Loucy (cell line): ENCODE data around the gene HEATR1.
A peak's percentile ranks its signal among the peaks of the same experiment; 100 is the strongest.

ENCODE experiments used
- H2AFZ ChIP-seq: fragments of 200-600 bp; sonication (generic); 2 replicates; pipeline ENCODE4 v1.6.0; 2016; ENCODE audit warnings: antibody characterized with exemption, mild to moderate bottlenecking, low read length, moderate library complexity
- H3F3A ChIP-seq: fragments of 200-600 bp; 2 replicates; pipeline ENCODE4 v1.6.0; 2016; ENCODE audit warnings: antibody characterized with exemption, low read depth, mild to moderate bottlenecking
- H3K27me3 ChIP-seq: fragments of 200-600 bp; sonication (generic); 2 replicates; pipeline ENCODE4 v1.6.1; 2014; ENCODE audit warnings: low read length, mild to moderate bottlenecking; ENCODE audit not compliant: insufficient read depth, poor library complexity, severe bottlenecking
- H3K36me3 ChIP-seq: fragments of 200-600 bp; sonication (generic); 2 replicates; pipeline ENCODE4 v1.6.1; 2016; ENCODE audit warnings: low read length; ENCODE audit not compliant: insufficient read depth
- H3K4me1 ChIP-seq: fragments of 200-600 bp; sonication (generic); 2 replicates; pipeline ENCODE4 v1.5.1; 2014; ENCODE audit warnings: low read length, mild to moderate bottlenecking; ENCODE audit not compliant: insufficient read depth, poor library complexity, severe bottlenecking
- H3K4me2 ChIP-seq: fragments of 200-600 bp; sonication (generic); 2 replicates; pipeline ENCODE4 v1.6.0; 2014; ENCODE audit warnings: antibody characterized with exemption, low read length, low read depth, mild to moderate bottlenecking; ENCODE audit not compliant: poor library complexity, severe bottlenecking
- H3K4me3 ChIP-seq: fragments of 200-600 bp; sonication (generic); 2 replicates; pipeline ENCODE4 v1.5.1; 2014; ENCODE audit warnings: low read length, mild to moderate bottlenecking, mixed read lengths; ENCODE audit not compliant: poor library complexity, severe bottlenecking
- H3K79me2 ChIP-seq: fragments of 200-600 bp; sonication (generic); 2 replicates; pipeline ENCODE4 v1.6.1; 2014; ENCODE audit warnings: low read length; ENCODE audit not compliant: insufficient read depth
- H3K9ac ChIP-seq: fragments of 200-600 bp; sonication (generic); 2 replicates; pipeline ENCODE4 v1.6.0; 2014; ENCODE audit warnings: mild to moderate bottlenecking, low read depth, low read length, moderate library complexity; ENCODE audit not compliant: poor library complexity, severe bottlenecking
- H3K9me2 ChIP-seq: fragments of 200-600 bp; sonication (generic); replicated peaks from 2 replicates; pipeline ENCODE4 v1.6.1; 2016; ENCODE audit warnings: low read depth, low read length, mixed read lengths
- H3K9me3 ChIP-seq: fragments of 200-600 bp; sonication (generic); 2 replicates; pipeline ENCODE4 v1.6.1; 2014; ENCODE audit warnings: mild to moderate bottlenecking, antibody characterized with exemption, low read length, low read depth; ENCODE audit not compliant: insufficient read depth
- H4K20me1 ChIP-seq: fragments of 200-600 bp; sonication (generic); 2 replicates; pipeline ENCODE4 v1.6.0; 2014; ENCODE audit warnings: antibody characterized with exemption, low read length, mild to moderate bottlenecking; ENCODE audit not compliant: insufficient read depth, poor library complexity, severe bottlenecking
- CTCF ChIP-seq: fragments of 200-600 bp; sonication (generic); conservative IDR thresholded peaks from 2 replicates; pipeline ENCODE4 v1.5.1; 2014; ENCODE audit warnings: mild to moderate bottlenecking, antibody characterized with exemption, low read length
- EZH2phosphoT487 ChIP-seq: fragments of 200-600 bp; IDR thresholded peaks from 2 replicates; pipeline ENCODE4 v1.6.1; 2018; ENCODE audit warnings: antibody characterized with exemption, mild to moderate bottlenecking, moderate library complexity, borderline replicate concordance

The HEATR1 gene

GRCh38 chr1:236530286-236530685, 74.0 kb downstream of the HEATR1 start:
- peak overlapping the region; percentile 11 for H3K4me2 ChIP-seq
- H3K27me3 ChIP-seq = no peaks in the 10 kb centered on the region
- H4K20me1 ChIP-seq = no peaks in the 10 kb centered on the region
- H2AFZ ChIP-seq = no peak overlapping the region
- TF ChIP-seq EZH2phosphoT487 (no peak), CTCF (no peak)
- H3K36me3 ChIP-seq = peaks cover 6% of the 10 kb centered on the region; the same call in 1 of the 2 replicates
- no peaks in the 10 kb centered on the region for H3K4me1 ChIP-seq
- H3K9me2 ChIP-seq = no peaks in the 10 kb centered on the region
- H3K4me3 ChIP-seq = no peak overlapping the region
- peaks cover 13% of the 10 kb centered on the region; the same call in 1 of the 2 replicates for H3K79me2 ChIP-seq
- no peaks in the 10 kb centered on the region for H3F3A ChIP-seq
- no peak overlapping the region for H3K9ac ChIP-seq
- no peaks in the 10 kb centered on the region for H3K9me3 ChIP-seq

- Histone ChIP-seq H3K79me2 (peaks cover 17% of the 10 kb centered on the region; the same call in 1 of the 2 replicates), H3K9me3 (no peaks in the 10 kb centered on the region), H2AFZ (no peak overlapping the region), H3F3A (no peaks in the 10 kb centered on the region), H3K9ac (no peak overlapping the region), H4K20me1 (no peaks in the 10 kb centered on the region), H3K4me3 (no peak overlapping the region), H3K36me3 (peaks cover 6% of the 10 kb centered on the region; the same call in 1 of the 2 replicates), H3K4me1 (peaks cover 10% of the 10 kb centered on the region), H3K27me3 (no peaks in the 10 kb centered on the region), H3K4me2 (no peak overlapping the region), H3K9me2 (no peaks in the 10 kb centered on the region)
- TF ChIP-seq CTCF (no peak), EZH2phosphoT487 (no peak)
These were observed 78.2 kb downstream of the HEATR1 start for GRCh38 chr1:236526079-236526478.

GRCh38 chr1:236524895-236525184, 79.5 kb downstream of the HEATR1 start:
- Histone ChIP-seq H4K20me1 (no peaks in the 10 kb centered on the region), H3K9me2 (no peaks in the 10 kb centered on the region), H3K27me3 (no peaks in the 10 kb centered on the region), H3K36me3 (peaks cover 6% of the 10 kb centered on the region; the same call in 1 of the 2 replicates), H3K79me2 (peaks cover 17% of the 10 kb centered on the region; the same call in 1 of the 2 replicates), H3K9me3 (no peaks in the 10 kb centered on the region), H3K4me3 (peak overlapping the region; percentile 92), H3F3A (no peaks in the 10 kb centered on the region), H3K4me1 (peaks cover 10% of the 10 kb centered on the region), H2AFZ (peak overlapping the region; percentile 98), H3K9ac (peak overlapping the region; percentile 79), H3K4me2 (peak overlapping the region; percentile 82)
- TF ChIP-seq CTCF = no peak
- no peak for TF ChIP-seq EZH2phosphoT487
